ENCODE measurements around the gene CDH4. TPM values are rescaled to one million over a fixed set of nuclear protein-coding genes. Genes with fewer than 3 reads are reported as not detected.

Gene CDH4
- total RNA-seq, 1 donor from 2014 or later = 0.06 TPM

GRCh38 chr20:61287583-61288275 lies 35.7 kb downstream of the CDH4 start:
- Histone ChIP-seq H3K4me1 (no peaks in the 10 kb centered on the region), H3K27ac (no peak overlapping the region), H3K27me3 (ENCODE audit: low read depth) (no peaks in the 10 kb centered on the region), H3K36me3 (no peaks in the 10 kb centered on the region), H3K9me3 (no peaks in the 10 kb centered on the region), H3K4me3 (no peak overlapping the region)
- TF ChIP-seq CTCF (IDR thresholded peaks at IDR 0.05) = no peak
- intact Hi-C loops (cut with DNase I) = no loop called here
- no peak for ATAC-seq
- no peak for DNase-seq

DNA sequence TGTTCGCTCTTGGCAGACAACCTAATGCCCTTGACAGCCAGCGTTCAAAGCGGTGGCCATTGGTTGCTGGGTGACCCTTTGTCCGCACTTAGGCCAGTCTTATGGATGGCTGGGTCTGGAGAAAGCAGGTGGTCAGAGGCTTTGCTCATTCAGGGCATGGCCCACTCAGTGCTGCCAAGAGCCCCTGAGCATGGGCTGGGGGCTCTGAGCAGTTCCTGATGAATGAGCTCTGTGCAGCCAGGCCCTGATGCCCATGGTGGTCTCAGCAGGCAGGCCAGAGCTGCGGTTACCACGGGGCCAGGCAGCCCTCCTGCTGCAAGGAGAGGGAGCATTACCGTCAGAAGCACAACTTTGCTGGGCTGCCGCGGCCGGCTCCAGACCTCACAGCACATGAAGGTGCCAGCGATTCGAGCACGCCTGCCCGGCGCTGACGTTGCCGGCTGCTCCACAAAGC lies 36.3 kb downstream of the CDH4 start:
- DNase-seq (no peak), ATAC-seq (no peak)
- Histone ChIP-seq H3K9me3 (no peaks in the 10 kb centered on the region), H3K27me3 (ENCODE audit: low read depth) (no peaks in the 10 kb centered on the region), H3K27ac (no peak overlapping the region), H3K36me3 (no peaks in the 10 kb centered on the region), H3K4me3 (no peak overlapping the region), H3K4me1 (no peaks in the 10 kb centered on the region)
- TF ChIP-seq CTCF (IDR thresholded peaks at IDR 0.05) = no peak
- intact Hi-C loops (cut with DNase I) = no loop called here

GRCh38 chr20:61289166-61289565 lies 37.1 kb downstream of the CDH4 start:
- Histone ChIP-seq H3K4me3 (no peak overlapping the region), H3K27ac (no peak overlapping the region), H3K27me3 (ENCODE audit: low read depth) (no peaks in the 10 kb centered on the region), H3K9me3 (no peaks in the 10 kb centered on the region), H3K4me1 (no peaks in the 10 kb centered on the region), H3K36me3 (no peaks in the 10 kb centered on the region)
- TF ChIP-seq CTCF (IDR thresholded peaks at IDR 0.05) = no peak
- no peak for DNase-seq
- ATAC-seq = no peak
- intact Hi-C loops (cut with DNase I) = no loop called here

- H3K27me3 ChIP-seq (ENCODE audit: low read depth) = no peaks in the 10 kb centered on the region
Measured at GRCh38 chr20:61290721-61291120, 38.7 kb downstream of the CDH4 start.

GRCh38 chr20:61291166-61291829 lies 39.2 kb downstream of the CDH4 start:
- Histone ChIP-seq H3K4me3 (no peak overlapping the region), H3K36me3 (no peaks in the 10 kb centered on the region), H3K4me1 (no peaks in the 10 kb centered on the region), H3K9me3 (no peaks in the 10 kb centered on the region), H3K27ac (no peak overlapping the region), H3K27me3 (ENCODE audit: low read depth) (no peaks in the 10 kb centered on the region)
- ATAC-seq (no peak), DNase-seq (no peak)
- no peak for TF ChIP-seq CTCF (IDR thresholded peaks at IDR 0.05)
- intact Hi-C loops (cut with DNase I) = no loop called here

More at GRCh38 chr20:61290721-61291120, 38.7 kb downstream of the CDH4 start:
- Histone ChIP-seq H3K4me3 (no peak overlapping the region), H3K9me3 (no peaks in the 10 kb centered on the region), H3K27ac (no peak overlapping the region), H3K36me3 (no peaks in the 10 kb centered on the region), H3K4me1 (no peaks in the 10 kb centered on the region)
- intact Hi-C loops (cut with DNase I) = no loop called here
- DNase-seq (no peak), ATAC-seq (no peak)
- TF ChIP-seq CTCF (IDR thresholded peaks at IDR 0.05) = no peak
